HCT116 (cell line): ENCODE results near the gene PDHX.

Experiments
- POLR2A ChIP-seq: IDR thresholded peaks from 2 replicates; pipeline ENCODE4 v1.7.0; 2011; ENCODE audit warnings: borderline replicate concordance; ENCODE audit not compliant: insufficient read depth, insufficient read length; ENCODE audit errors: extremely low read depth
- TF ChIP-seq, protein P1 (sequence below), 3 experiments: fragments of 200-600 bp in 1 of 3; sonication (generic) in 1 of 3; IDR thresholded peaks in 2 of 3; conservative IDR thresholded peaks in 1 of 3; 2 replicates each; pipeline ENCODE4 v1.5.1; 2012 to 2017; ENCODE audit warnings: low read depth in 2 of 3, low read length in 2 of 3, antibody characterized with exemption in 1 of 3, borderline replicate concordance in 1 of 3, control low read depth in 1 of 3, mild to moderate bottlenecking in 1 of 3, mixed read lengths in 1 of 3, mixed run types in 1 of 3, moderate library complexity in 1 of 3; ENCODE audit not compliant: insufficient read depth in 1 of 3

DNA sequence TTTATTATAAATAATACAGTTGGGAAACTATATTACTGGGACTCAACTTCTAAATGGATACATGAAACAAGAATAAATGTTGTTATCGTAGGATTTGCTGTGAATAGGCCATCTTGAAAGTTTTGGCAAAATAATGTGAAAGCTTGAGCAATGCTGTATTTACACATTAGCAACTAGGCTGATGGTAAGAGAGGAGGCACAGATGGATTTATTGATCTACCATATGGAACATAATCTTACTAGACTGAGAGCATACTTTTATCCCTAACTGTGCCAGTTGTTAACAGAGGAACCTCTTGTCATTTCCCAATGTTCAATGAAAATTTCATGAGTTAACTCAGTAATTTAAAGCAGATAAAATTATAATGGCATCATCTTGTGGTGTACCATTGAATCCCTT lies 23.0 kb upstream of the PDHX start:
- TF ChIP-seq, protein P1, sequence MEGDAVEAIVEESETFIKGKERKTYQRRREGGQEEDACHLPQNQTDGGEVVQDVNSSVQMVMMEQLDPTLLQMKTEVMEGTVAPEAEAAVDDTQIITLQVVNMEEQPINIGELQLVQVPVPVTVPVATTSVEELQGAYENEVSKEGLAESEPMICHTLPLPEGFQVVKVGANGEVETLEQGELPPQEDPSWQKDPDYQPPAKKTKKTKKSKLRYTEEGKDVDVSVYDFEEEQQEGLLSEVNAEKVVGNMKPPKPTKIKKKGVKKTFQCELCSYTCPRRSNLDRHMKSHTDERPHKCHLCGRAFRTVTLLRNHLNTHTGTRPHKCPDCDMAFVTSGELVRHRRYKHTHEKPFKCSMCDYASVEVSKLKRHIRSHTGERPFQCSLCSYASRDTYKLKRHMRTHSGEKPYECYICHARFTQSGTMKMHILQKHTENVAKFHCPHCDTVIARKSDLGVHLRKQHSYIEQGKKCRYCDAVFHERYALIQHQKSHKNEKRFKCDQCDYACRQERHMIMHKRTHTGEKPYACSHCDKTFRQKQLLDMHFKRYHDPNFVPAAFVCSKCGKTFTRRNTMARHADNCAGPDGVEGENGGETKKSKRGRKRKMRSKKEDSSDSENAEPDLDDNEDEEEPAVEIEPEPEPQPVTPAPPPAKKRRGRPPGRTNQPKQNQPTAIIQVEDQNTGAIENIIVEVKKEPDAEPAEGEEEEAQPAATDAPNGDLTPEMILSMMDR (IDR thresholded peaks at IDR 0.05 in 2 of 3, conservative IDR thresholded peaks at IDR 0.05 in 1 of 3; ENCODE audit: borderline replicate concordance in 1 of 3, insufficient read depth in 1 of 3, low read depth in 2 of 3, low read length in 2 of 3), result no peak
- TF ChIP-seq POLR2A, result no peak
